HCT116 (cell line): ENCODE results near the gene MYRF. TPM values are rescaled to one million over a fixed set of nuclear protein-coding genes. Genes with fewer than 3 reads are reported as not detected.

Source experiments
- ATAC-seq: fragments of 200-7000 bp; cut with Tn5 transposase; 2 replicates; pipeline ENCODE4 v1.9.1; 2020; ENCODE audit warnings: mild to moderate bottlenecking, moderate library complexity
- BruUV-seq: library from RNA; stranded (reverse); fragments of 400-500 nt; replicated peaks from 2 replicates; lab custom pipeline; 2021; lab: Mats Ljungman, UMichigan
- CTCF ChIA-PET: fragments of 300-600 bp; sonication (Branson Sonifier 250); formaldehyde crosslinking; loops from one replicate; lab custom pipeline; 2021; ENCODE audit warnings: antibody characterized with exemption; lab: Charles Lee
- POLR2A ChIA-PET: fragments of 300-600, 350-600 bp; sonication (Branson Sonifier 250); formaldehyde crosslinking; loops from one replicate; lab custom pipeline; 2021; ENCODE audit warnings: antibody characterized with exemption; lab: Charles Lee
- RAD21 ChIA-PET, 2 experiments: fragments of 300-600 bp; sonication (Branson Sonifier 250); formaldehyde crosslinking; loops; one replicate each; lab custom pipeline; 2023; ENCODE audit warnings: low total read pairs in 2 of 2; ENCODE audit not compliant: uncharacterized antibody in 2 of 2, unreplicated experiment in 2 of 2, low non-redundant PET in 1 of 2; lab: Charles Lee
- DNase-seq: peaks from one replicate; pipeline ENCODE4 v3.0.0-alpha.2; 2010; ENCODE audit warnings: low read depth, low spot score
- H2AFZ ChIP-seq: fragments of 200-600 bp; shearing (Covaris generic), sonication (generic); 2 replicates; pipeline ENCODE4 v1.6.1; 2017; ENCODE audit warnings: low read depth, mixed run types, mixed read lengths, antibody characterized with exemption, low read length; ENCODE audit not compliant: poor library complexity, severe bottlenecking
- H3K27ac ChIP-seq: 2 replicates; pipeline ENCODE4 v1.5.1; 2012; ENCODE audit warnings: low read depth, low read length
- H3K27me3 ChIP-seq: fragments of 200-600 bp; sonication (generic); 2 replicates; pipeline ENCODE4 v1.6.1; 2016; ENCODE audit warnings: mixed run types, low read length, mixed read lengths; ENCODE audit not compliant: insufficient read depth
- H3K36me3 ChIP-seq, 2 experiments: fragments of 200-500 bp in 1 of 2; fragments of 200-600 bp in 1 of 2; sonication (Bioruptor generic) in 1 of 2; sonication (generic) in 1 of 2; 2 replicates each; pipeline versions ENCODE4 v1.5.1 to v1.6.1; 2014 to 2016; ENCODE audit warnings: low read length in 2 of 2, inconsistent platforms in 1 of 2, mixed read lengths in 1 of 2, mixed run types in 1 of 2; ENCODE audit not compliant: insufficient read depth in 2 of 2, control insufficient read depth in 1 of 2
- H3K4me1 ChIP-seq, 2 experiments: fragments of 200-600 bp in 1 of 2; sonication (generic) in 1 of 2; 2 replicates each; pipeline versions ENCODE4 v1.5.1 to v1.6.1; 2012 to 2017; ENCODE audit warnings: low read length in 2 of 2, inconsistent platforms in 1 of 2, mild to moderate bottlenecking in 1 of 2, mixed read lengths in 1 of 2, mixed run types in 1 of 2, moderate library complexity in 1 of 2; ENCODE audit not compliant: insufficient read depth in 2 of 2, control insufficient read depth in 1 of 2
- H3K4me2 ChIP-seq: fragments of 200-600 bp; sonication (generic); 2 replicates; pipeline ENCODE4 v1.6.1; 2017; ENCODE audit warnings: mixed run types, low read length, mixed read lengths
- H3K4me3 ChIP-seq, 2 experiments: fragments of 200-600 bp in 1 of 2; sonication (generic) in 1 of 2; replicated peaks in 1 of 2; 2 replicates each; pipeline ENCODE4 v1.5.1; 2011 to 2016; ENCODE audit warnings: low read length in 2 of 2, control low read depth in 1 of 2, low read depth in 1 of 2, mild to moderate bottlenecking in 1 of 2, mixed read lengths in 1 of 2, mixed run types in 1 of 2
- H3K79me2 ChIP-seq: fragments of 200-600 bp; sonication (generic); 2 replicates; pipeline ENCODE4 v1.6.1; 2017; ENCODE audit warnings: mild to moderate bottlenecking, mixed run types, low read length, moderate library complexity, mixed read lengths; ENCODE audit not compliant: insufficient read depth
- H3K9ac ChIP-seq: fragments of 200-600 bp; sonication (generic); 2 replicates; pipeline ENCODE4 v1.6.1; 2016; ENCODE audit warnings: low read length, mixed read lengths
- H3K9me2 ChIP-seq: fragments of 200-600 bp; sonication (generic), shearing (Covaris generic); 2 replicates; pipeline ENCODE4 v1.6.1; 2017; ENCODE audit warnings: mixed run types, mild to moderate bottlenecking, moderate library complexity; ENCODE audit not compliant: insufficient read depth
- H3K9me3 ChIP-seq, 2 experiments: fragments of 200-500 bp in 1 of 2; fragments of 200-600 bp in 1 of 2; sonication (Bioruptor generic) in 1 of 2; sonication (generic) in 1 of 2; 2 replicates each; pipeline ENCODE4 v1.6.1; 2014 to 2017; ENCODE audit warnings: low read length in 2 of 2, mixed read lengths in 2 of 2, inconsistent platforms in 1 of 2, low read depth in 1 of 2, mild to moderate bottlenecking in 1 of 2, mixed run types in 1 of 2, moderate library complexity in 1 of 2; ENCODE audit not compliant: control insufficient read depth in 1 of 2, insufficient read depth in 1 of 2
- H4K20me1 ChIP-seq: fragments of 200-600 bp; sonication (generic), shearing (Covaris generic); 2 replicates; pipeline ENCODE4 v1.6.1; 2017; ENCODE audit warnings: mixed run types, mild to moderate bottlenecking, moderate library complexity; ENCODE audit not compliant: insufficient read depth
- ATF3 ChIP-seq: IDR thresholded peaks from 2 replicates; pipeline ENCODE4 v1.6.1; 2012
- CEBPB ChIP-seq: IDR thresholded peaks from 2 replicates; pipeline ENCODE4 v1.6.1; 2012; ENCODE audit warnings: low read depth
- EGR1 ChIP-seq: IDR thresholded peaks from 2 replicates; pipeline ENCODE4 v1.6.1; 2012; ENCODE audit warnings: low read depth
- ELF1 ChIP-seq: IDR thresholded peaks from 2 replicates; pipeline ENCODE4 v1.6.1; 2012; ENCODE audit warnings: low read depth, borderline replicate concordance
- EZH2 ChIP-seq: fragments of 200-600 bp; sonication (generic); IDR thresholded peaks from 2 replicates; pipeline ENCODE4 v1.6.1; 2017; ENCODE audit warnings: antibody characterized with exemption, mixed run types
- EZH2phosphoT487 ChIP-seq: fragments of 200-600 bp; IDR thresholded peaks from 2 replicates; pipeline ENCODE4 v1.6.1; 2018; ENCODE audit warnings: antibody characterized with exemption, borderline replicate concordance
- FOSL1 ChIP-seq: IDR thresholded peaks from 2 replicates; pipeline ENCODE4 v1.6.1; 2012; ENCODE audit warnings: low read depth
- JUND ChIP-seq: IDR thresholded peaks from 2 replicates; pipeline ENCODE4 v1.6.1; 2012
- POLR2A ChIP-seq: IDR thresholded peaks from 2 replicates; pipeline ENCODE4 v1.7.0; 2011; ENCODE audit warnings: borderline replicate concordance; ENCODE audit not compliant: insufficient read depth, insufficient read length; ENCODE audit errors: extremely low read depth
- POLR2AphosphoS5 ChIP-seq: IDR thresholded peaks from 2 replicates; pipeline ENCODE4 v1.6.1; 2011; ENCODE audit warnings: mild to moderate bottlenecking, low read depth, low read length, moderate library complexity
- RAD21 ChIP-seq: IDR thresholded peaks from 2 replicates; pipeline ENCODE4 v1.6.1; 2012; ENCODE audit warnings: low read depth, mild to moderate bottlenecking
- REST ChIP-seq: IDR thresholded peaks from 2 replicates; pipeline ENCODE4 v1.6.1; 2012; ENCODE audit warnings: low read depth
- SP1 ChIP-seq: IDR thresholded peaks from 2 replicates; pipeline ENCODE4 v1.6.1; 2012; ENCODE audit warnings: low read depth
- TCF7L2 ChIP-seq: IDR thresholded peaks from 2 replicates; pipeline ENCODE4 v1.7.0; 2011; ENCODE audit warnings: borderline replicate concordance, inconsistent platforms; ENCODE audit not compliant: insufficient read depth, insufficient read length; ENCODE audit errors: extremely low read depth
- YY1 ChIP-seq: IDR thresholded peaks from 2 replicates; pipeline ENCODE4 v1.6.1; 2011; ENCODE audit warnings: low read length, low read depth, moderate library complexity, mild to moderate bottlenecking; ENCODE audit not compliant: insufficient replicate concordance; ENCODE audit errors: extremely low read depth
- ZFX ChIP-seq: fragments of 450-650 bp; IDR thresholded peaks from 2 replicates; pipeline ENCODE4 v1.6.1; 2017
- ZNF274 ChIP-seq: fragments of 200-500 bp; sonication (Bioruptor generic); IDR thresholded peaks from 2 replicates; pipeline ENCODE4 v1.6.1; 2014; ENCODE audit warnings: mild to moderate bottlenecking, low read depth, low read length, inconsistent platforms
- intact Hi-C: fragments of 100-400 bp; cut with micrococcal nuclease; formaldehyde crosslinking; loops from 2 replicates; pipeline ENCODE4 v1.10.0; 2022
- total RNA-seq: library from RNA; stranded (reverse); gene quantifications from one replicate; pipeline ENCODE4 v1.2.1, GENCODE V29; 2021; ENCODE audit not compliant: unreplicated experiment
- TF ChIP-seq, protein P1 (sequence below): IDR thresholded peaks from 2 replicates; pipeline ENCODE4 v1.6.1; 2011; ENCODE audit warnings: mild to moderate bottlenecking, low read length, moderate library complexity; ENCODE audit not compliant: insufficient replicate concordance; ENCODE audit errors: extremely low read depth
- TF ChIP-seq, protein P2 (sequence below), 3 experiments: fragments of 200-600 bp in 1 of 3; sonication (generic) in 1 of 3; IDR thresholded peaks in 2 of 3; conservative IDR thresholded peaks in 1 of 3; 2 replicates each; pipeline ENCODE4 v1.5.1; 2012 to 2017; ENCODE audit warnings: low read depth in 2 of 3, low read length in 2 of 3, antibody characterized with exemption in 1 of 3, borderline replicate concordance in 1 of 3, control low read depth in 1 of 3, mild to moderate bottlenecking in 1 of 3, mixed read lengths in 1 of 3, mixed run types in 1 of 3, moderate library complexity in 1 of 3; ENCODE audit not compliant: insufficient read depth in 1 of 3

MYRF gene
- total RNA-seq, 1 experiment from 2014 or later, result 52.3 TPM

- no peaks in the 10 kb centered on the region for H3K9me2 ChIP-seq
- CTCF ChIA-PET, result interaction anchor here (0.5 kb wide), 1 partner anchor 17 kb away, joined by 3 read pairs; no protein-coding TSS in a partner anchor
- ATAC-seq, result no peak
- H3K9me3 ChIP-seq, result no peaks in the 10 kb centered on the region
- H3K79me2 ChIP-seq, result no peaks in the 10 kb centered on the region
- H3K4me2 ChIP-seq, result no peak overlapping the region
- H3K36me3 ChIP-seq, result peaks cover 9 to 28% of the 10 kb centered on the region in 2 experiments; a peak in 3 of 4 replicates
- intact Hi-C loops, result no loop called here
- no peak overlapping the region for H2AFZ ChIP-seq
- no peaks in the 10 kb centered on the region for H3K27me3 ChIP-seq
- POLR2A ChIA-PET, result interaction anchor here (1.1 kb wide), 1 partner anchor 9 kb away, joined by 3 read pairs; no protein-coding TSS in a partner anchor
- BruUV-seq, result no TSS peak
- RAD21 ChIA-PET, result no interaction called here
- DNase-seq, result no peak
- H4K20me1 ChIP-seq, result no peaks in the 10 kb centered on the region
- H3K4me3 ChIP-seq, result no peak overlapping the region
- H3K27ac ChIP-seq, result no peak overlapping the region
- H3K9ac ChIP-seq, result no peak overlapping the region
- TF ChIP-seq ELF1 (no peak), FOSL1 (no peak), ZNF274 (no peak), ZFX (no peak), SP1 (no peak), YY1 (no peak), RAD21 (no peak), TCF7L2 (no peak), EZH2 (no peak), ATF3 (no peak), POLR2AphosphoS5 (no peak), EGR1 (no peak), REST (no peak), POLR2A (no peak), JUND (no peak), EZH2phosphoT487 (no peak), CEBPB (no peak)
- TF ChIP-seq, protein P1, sequence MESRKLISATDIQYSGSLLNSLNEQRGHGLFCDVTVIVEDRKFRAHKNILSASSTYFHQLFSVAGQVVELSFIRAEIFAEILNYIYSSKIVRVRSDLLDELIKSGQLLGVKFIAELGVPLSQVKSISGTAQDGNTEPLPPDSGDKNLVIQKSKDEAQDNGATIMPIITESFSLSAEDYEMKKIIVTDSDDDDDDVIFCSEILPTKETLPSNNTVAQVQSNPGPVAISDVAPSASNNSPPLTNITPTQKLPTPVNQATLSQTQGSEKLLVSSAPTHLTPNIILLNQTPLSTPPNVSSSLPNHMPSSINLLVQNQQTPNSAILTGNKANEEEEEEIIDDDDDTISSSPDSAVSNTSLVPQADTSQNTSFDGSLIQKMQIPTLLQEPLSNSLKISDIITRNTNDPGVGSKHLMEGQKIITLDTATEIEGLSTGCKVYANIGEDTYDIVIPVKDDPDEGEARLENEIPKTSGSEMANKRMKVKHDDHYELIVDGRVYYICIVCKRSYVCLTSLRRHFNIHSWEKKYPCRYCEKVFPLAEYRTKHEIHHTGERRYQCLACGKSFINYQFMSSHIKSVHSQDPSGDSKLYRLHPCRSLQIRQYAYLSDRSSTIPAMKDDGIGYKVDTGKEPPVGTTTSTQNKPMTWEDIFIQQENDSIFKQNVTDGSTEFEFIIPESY, result no peak
- TF ChIP-seq, protein P2, sequence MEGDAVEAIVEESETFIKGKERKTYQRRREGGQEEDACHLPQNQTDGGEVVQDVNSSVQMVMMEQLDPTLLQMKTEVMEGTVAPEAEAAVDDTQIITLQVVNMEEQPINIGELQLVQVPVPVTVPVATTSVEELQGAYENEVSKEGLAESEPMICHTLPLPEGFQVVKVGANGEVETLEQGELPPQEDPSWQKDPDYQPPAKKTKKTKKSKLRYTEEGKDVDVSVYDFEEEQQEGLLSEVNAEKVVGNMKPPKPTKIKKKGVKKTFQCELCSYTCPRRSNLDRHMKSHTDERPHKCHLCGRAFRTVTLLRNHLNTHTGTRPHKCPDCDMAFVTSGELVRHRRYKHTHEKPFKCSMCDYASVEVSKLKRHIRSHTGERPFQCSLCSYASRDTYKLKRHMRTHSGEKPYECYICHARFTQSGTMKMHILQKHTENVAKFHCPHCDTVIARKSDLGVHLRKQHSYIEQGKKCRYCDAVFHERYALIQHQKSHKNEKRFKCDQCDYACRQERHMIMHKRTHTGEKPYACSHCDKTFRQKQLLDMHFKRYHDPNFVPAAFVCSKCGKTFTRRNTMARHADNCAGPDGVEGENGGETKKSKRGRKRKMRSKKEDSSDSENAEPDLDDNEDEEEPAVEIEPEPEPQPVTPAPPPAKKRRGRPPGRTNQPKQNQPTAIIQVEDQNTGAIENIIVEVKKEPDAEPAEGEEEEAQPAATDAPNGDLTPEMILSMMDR (IDR thresholded peaks at IDR 0.05 in 2 of 3, conservative IDR thresholded peaks at IDR 0.05 in 1 of 3; ENCODE audit: borderline replicate concordance in 1 of 3, insufficient read depth in 1 of 3, low read depth in 2 of 3, low read length in 2 of 3), result no peak
- H3K4me1 ChIP-seq, result no peaks in the 10 kb centered on the region
These were observed 29.9 kb downstream of the MYRF start for GRCh38 chr11:61782299-61782698.
